PC-9 (cell line): ENCODE results near the gene CNOT3.

Experiments used
- EZH2 ChIP-seq: fragments of 200-600 bp; sonication (generic); IDR thresholded peaks from 2 replicates; pipeline ENCODE4 v1.8.0; 2017; ENCODE audit warnings: antibody characterized with exemption, low read depth
- TF ChIP-seq, protein P1 (sequence below): fragments of 200-600 bp; sonication (generic); conservative IDR thresholded peaks from 2 replicates; pipeline ENCODE4 v1.6.1; 2017; ENCODE audit warnings: mixed run types, antibody characterized with exemption, mild to moderate bottlenecking, moderate library complexity

DNA sequence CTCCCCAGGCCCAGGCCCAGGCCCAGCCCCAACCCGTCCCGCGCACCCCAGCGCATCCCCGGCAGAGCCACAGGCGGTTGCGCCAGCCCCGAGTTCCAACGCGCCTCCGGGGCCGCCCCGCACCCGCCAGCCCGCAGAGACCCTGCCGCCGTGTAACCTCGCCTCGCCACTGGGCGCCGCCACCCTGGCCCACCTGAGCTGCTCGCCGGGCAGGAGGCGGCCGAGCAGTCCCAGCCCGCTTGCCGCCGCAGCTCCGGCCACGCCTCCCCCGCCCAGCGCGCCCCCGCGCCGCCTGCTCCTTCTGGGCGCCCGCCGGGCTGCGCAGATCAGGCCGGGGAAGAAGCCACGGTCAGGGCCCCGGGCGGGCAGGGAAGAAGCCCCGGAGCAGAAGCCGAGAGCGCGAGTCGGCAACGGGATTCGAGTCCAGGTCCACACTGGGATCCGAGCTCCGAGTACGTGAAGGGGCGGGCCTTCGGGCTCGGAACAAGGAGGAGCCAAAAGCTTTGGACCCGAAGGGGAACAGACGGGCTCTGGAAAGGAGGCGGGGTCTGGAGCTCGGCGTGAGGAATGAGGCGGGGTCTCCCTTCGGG is 51.7 kb downstream of the CNOT3 start, which contains the start of gene MBOAT7:
- TF ChIP-seq, protein P1, sequence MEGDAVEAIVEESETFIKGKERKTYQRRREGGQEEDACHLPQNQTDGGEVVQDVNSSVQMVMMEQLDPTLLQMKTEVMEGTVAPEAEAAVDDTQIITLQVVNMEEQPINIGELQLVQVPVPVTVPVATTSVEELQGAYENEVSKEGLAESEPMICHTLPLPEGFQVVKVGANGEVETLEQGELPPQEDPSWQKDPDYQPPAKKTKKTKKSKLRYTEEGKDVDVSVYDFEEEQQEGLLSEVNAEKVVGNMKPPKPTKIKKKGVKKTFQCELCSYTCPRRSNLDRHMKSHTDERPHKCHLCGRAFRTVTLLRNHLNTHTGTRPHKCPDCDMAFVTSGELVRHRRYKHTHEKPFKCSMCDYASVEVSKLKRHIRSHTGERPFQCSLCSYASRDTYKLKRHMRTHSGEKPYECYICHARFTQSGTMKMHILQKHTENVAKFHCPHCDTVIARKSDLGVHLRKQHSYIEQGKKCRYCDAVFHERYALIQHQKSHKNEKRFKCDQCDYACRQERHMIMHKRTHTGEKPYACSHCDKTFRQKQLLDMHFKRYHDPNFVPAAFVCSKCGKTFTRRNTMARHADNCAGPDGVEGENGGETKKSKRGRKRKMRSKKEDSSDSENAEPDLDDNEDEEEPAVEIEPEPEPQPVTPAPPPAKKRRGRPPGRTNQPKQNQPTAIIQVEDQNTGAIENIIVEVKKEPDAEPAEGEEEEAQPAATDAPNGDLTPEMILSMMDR: no peak; the same call in 1 of the 2 replicates
- no peak for TF ChIP-seq EZH2
